Activated effector memory CD4-positive, alpha-beta T cell treated with anti-CD3 and anti-CD28 coated beads, Interleukin-2, amount 50 U/mL, for 16 hours (primary cell): ENCODE measurements around the gene FAM114A2.
"Not testable (repeated sequence)": the region's sequence is repeated elsewhere in the genome, so short reads cannot be mapped to it uniquely, and the experiment has no call there.

Source experiments
- DNase-seq: peaks from one replicate; pipeline ENCODE4 v3.0.0-alpha.2; 2020

The FAM114A2 gene

DNA sequence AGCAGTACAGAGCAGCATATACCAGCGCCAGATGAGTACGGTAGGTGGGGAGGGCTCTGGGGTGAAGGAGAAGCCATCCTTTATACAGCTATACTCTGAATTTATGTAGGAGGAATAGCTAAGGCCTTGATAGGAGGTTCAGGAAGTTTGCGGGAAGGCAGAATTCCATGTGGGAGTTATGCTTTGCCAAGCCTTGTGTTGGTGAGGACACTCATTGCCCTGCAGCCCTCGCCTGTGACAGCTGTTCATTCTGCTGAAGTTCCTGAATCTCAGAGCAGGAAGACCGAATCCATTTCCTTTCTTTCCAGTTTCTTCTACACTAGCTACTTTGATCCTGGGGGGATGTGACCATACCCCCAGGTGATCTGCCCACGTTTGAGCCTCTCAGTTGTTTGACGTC is 7.8 kb upstream of the FAM114A2 start:
- DNase-seq, result no peak

DNA sequence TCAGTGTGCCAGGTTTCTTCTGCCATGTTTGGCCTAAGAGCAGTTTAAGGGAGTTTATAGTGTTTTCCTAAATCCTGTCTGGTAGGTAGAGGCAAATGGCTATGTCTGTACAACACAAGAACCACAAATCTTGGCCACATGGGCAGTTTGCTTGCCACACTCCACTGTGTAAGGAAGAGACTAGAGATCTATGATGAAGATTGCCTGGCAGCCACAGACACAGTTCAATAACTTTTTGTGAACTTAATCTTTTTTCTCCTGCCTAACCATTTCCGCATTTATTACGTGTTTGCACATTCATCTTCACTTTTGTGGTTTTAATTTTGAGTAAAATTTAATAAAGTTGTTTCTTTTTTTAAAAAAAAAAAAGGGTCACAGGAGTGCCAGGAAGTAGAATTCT is 5.9 kb upstream of the FAM114A2 start:
- DNase-seq, result no peak

DNA sequence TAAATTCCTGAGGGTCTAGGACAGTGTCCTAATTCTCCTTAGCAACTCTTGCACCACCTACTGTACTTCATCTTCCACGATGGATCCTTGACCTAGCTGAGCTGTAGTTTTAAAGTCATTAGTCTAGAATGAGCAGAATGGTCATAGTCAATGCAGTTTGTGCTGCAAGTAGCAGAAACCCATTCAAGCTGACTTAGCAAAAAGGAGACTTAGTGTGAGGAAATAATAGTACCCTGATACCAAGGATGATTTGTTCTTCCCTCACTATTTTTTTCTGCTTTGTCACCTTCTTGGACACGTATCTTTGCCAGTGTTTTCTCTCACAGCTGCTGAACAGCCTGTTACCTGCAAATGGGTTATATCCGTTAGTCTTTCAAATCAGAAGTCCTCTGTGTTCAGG is 5.4 kb upstream of the FAM114A2 start:
- DNase-seq, result no peak

DNA sequence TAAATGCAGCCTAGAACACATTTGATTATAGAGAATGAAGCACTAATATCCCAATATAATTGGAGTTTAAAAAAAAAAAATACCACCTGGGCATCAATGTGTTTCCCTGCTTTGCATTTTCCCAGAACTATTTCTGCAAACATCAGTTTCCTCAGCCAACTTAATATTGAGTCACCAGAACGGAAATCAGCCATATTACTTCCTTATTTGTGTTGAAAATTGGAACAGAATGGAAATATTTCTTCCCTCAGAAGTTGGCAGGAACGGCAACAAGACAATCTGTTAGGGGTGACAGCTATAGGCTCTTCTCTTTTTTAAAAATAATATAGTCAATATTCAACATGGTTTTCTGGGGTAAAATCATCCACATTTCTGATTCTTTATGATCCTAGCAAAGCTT is 4.1 kb upstream of the FAM114A2 start:
- DNase-seq, result no peak

GRCh38 chr5:154039458-154039829 is 734 bp upstream of the FAM114A2 start:
- DNase-seq, result no peak

DNA sequence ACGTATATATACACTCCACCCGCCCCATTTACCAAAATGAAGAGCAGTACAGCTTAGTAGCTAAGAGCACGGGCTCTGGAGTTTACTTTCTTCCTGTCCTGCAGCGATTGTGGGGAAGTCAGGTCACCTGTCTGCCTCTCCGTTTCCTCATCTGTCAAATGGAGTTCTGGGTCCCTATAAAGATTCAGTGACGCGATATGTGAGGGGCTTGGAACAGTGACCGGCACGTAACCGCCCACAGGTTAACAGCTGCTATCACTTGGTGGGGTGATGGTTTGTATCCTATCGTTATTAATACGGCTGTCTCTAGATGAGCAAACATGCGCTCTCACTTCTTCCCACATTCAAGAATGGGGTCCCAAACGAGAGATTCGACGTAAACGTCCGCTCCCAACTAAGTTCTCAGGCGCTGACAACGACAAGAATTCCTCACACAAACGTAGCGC is 426 bp downstream of the FAM114A2 start:
- peak; percentile 74 for DNase-seq

- no peak for DNase-seq
Observed at GRCh38 chr5:154034944-154035343, 3.8 kb downstream of the FAM114A2 start.

- DNase-seq, result no peak
Observed at GRCh38 chr5:154031937-154032489, 6.7 kb downstream of the FAM114A2 start.

DNA sequence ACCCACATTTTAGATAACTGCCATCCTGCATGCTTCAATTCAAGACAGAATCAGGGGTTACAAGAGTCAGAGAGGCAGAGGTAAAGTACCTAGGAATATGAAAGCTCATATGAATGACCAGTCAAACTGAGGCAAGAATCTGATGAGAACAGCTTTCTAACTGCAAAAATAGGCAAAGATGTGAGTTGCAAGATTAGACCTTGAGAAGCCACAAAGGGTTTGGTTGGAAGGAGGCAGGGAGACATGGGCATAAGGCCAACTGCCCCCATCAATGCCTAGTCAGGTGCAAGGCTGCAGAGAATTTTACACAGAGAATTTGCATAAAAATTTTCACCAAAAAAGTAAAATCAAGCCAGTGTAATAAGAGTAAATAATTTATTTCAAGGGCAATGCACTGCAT is 12.8 kb downstream of the FAM114A2 start:
- DNase-seq, result no peak

- DNase-seq, result not testable (repeated sequence)
Observed at GRCh38 chr5:154018919-154019318, 19.8 kb downstream of the FAM114A2 start.

GRCh38 chr5:154015071-154015693 is 23.5 kb downstream of the FAM114A2 start:
- DNase-seq, result no peak

DNA sequence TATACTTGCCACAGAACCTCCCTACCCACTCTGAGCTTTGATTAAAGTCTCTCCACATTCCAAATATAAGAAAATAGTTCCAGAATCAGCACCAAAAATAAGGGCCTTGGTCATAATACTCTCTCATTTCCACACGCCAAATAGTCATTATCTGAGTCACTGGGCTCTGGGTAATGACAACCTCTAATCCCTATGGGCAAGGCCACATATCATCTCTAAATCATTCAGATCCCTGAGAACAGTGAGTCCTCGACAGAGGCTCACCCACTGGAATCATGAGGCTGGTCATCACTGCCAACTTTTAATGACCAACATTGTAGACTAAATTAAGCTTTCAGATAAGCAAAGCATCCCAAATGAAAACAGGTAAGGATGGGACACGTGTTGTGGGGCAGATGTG is 28.1 kb downstream of the FAM114A2 start:
- no peak for DNase-seq

DNA sequence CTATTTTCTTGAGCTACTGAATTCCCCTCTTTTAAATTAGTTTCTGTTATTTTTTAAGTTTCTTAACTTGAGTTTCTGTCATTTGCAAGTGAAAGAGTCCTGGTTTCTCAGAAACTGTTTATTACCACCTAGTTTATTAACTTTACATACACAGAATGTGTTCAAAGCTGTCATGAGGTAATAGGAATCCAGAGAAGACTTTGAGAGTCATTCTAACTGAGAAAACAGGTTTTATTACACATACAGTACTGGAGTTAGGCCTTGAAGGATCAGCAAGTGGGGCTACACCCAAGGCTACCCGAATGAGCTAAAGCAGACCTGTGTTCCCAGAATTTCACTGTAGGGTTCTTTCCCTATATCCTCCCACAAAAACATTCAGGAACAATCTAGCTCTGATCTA is 33.1 kb downstream of the FAM114A2 start:
- no peak for DNase-seq

DNA sequence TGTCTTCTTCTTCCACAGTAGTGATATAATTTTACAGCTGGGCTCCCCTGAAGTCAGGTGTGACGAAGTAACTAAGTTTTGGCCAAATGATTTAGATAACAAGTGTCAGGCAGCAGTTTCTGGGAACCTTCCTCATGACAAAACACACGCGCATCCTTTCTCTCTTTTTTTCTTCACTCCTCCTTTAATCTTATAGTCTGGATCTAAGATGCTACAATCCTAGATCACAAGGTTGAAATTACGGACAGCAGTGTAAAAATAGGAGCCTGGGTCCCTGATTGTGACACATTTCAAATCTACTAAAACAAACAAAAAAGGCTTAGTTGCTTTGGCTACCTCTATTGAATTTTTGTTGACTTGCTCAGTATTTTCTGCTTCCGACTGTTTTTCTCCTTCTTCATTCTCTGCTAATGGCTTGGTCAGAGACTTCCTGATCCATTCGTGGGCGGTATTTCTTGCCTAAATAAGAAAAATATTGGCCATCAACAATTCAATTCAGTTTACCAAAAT is 36.1 kb downstream of the FAM114A2 start:
- no peak for DNase-seq

- DNase-seq, result no peak
Observed at GRCh38 chr5:154002093-154002492, 36.6 kb downstream of the FAM114A2 start.

- no peak for DNase-seq
Observed at GRCh38 chr5:154000703-154001102, 38.0 kb downstream of the FAM114A2 start.

GRCh38 chr5:153999995-154000394 is 38.7 kb downstream of the FAM114A2 start:
- no peak for DNase-seq

DNA sequence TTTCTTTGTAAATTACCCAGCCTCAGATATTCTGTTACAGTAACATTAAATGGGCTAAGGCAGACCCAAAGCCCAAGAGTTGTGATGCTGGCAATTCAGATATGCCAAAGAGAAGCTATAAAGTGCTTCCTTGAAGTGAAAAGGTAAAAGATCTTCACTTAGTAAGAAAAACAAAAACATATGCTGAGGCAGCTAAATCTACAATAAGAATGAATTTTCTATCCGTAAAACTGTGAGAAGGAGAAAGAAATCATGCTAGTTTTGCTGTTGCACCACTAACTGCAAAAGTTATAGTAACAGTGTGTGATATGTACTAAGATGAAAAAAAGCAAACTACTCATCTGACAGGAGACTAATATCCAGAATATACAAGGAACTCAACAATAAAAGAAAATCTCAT is 39.9 kb downstream of the FAM114A2 start:
- DNase-seq, result no peak

DNA sequence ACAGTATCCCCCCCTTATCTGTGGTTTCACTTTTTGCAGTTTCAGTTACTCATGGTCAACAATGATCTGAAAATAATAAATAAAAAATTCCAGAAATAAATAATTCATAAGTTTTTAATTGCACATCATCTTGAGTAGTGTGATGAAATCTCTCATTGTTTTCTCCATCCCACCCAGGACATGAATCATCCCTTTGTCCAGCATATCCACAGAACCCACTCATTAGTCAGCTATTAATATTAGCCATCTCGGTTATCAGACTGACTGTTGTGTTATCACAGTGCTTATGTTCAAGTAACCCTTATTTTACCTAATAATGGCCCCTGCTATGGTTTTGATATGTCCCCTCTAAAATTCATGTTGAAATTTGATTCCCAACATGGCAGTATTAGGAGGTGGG is 40.7 kb downstream of the FAM114A2 start:
- no peak for DNase-seq

DNA sequence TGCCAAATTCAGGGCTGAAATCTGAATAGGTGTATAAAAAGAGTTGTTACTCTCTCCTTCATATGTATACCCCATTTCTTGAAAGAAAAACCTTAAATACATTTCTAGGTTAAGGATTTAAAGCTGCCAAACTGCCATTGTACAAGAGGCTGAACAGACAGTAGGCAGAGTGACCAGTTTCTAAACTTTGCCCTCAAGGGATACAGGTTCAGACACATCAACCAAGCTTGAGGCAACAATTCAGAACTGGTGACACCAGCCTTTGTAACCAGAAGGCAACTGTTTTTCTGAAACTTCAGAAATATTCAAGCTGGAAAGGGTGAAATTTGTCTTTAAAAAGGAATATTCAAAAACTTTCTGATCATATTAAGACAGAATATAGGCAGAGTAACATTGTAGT is 47.5 kb downstream of the FAM114A2 start:
- no peak for DNase-seq

DNA sequence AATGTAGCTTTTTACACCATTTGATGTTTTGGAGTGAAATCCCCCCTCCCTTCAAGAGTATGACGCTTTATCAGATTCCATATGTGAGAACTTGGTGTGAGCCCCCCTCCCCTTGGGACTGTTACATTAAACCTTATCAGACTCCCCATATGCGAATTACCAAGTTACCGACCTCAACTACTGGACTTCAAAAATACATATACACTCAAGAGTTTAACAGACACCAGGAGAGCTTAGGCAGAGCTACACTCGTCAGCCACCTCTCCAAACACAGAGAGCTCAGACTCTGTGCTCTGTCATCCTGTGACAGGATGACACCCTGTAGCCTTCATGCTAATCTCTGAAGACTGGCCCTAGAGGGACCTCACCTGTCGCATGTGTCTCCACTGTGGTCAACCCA is 50.2 kb downstream of the FAM114A2 start:
- no peak for DNase-seq

DNA sequence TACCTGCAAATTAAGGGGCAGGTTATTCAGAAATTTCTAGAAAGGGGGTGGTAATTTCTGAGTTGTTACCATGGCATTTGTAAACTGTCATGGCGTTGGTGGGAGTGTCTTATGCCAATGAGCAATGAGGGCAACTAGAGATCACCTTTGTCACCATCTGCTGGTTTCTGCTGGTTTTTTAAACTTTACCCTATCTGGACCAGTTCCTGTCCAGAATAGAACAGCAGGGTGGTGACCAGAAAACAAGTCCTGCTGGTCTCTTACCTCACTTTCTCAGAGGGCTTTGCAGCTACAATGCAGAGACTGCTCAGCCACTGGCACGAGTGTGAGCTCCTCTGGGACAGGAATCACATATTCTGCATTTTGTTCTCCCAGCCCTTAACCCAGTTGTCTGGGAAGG is 51.4 kb downstream of the FAM114A2 start:
- DNase-seq, result no peak

GRCh38 chr5:153985498-153985897 is 53.2 kb downstream of the FAM114A2 start:
- DNase-seq, result no peak

GRCh38 chr5:153983885-153984284 is 54.8 kb downstream of the FAM114A2 start:
- DNase-seq, result no peak
